BE2C (cell line): Measurements from ENCODE around the gene GSTA1.
"Not testable (repeated sequence)": the region's sequence is repeated elsewhere in the genome, so short reads cannot be mapped to it uniquely, and the experiment has no call there.

Experiments used
- DNase-seq: peaks from one replicate; pipeline ENCODE4 v3.0.0-alpha.2; 2020
- H3K27me3 ChIP-seq: fragments of 250-450 bp; sonication (Bioruptor Pico); 2 replicates; pipeline ENCODE4 v1.5.1; 2020; ENCODE audit warnings: mild to moderate bottlenecking
- H3K36me3 ChIP-seq: fragments of 250-450 bp; sonication (Bioruptor Pico); 2 replicates; pipeline ENCODE4 v1.5.1; 2020; ENCODE audit warnings: mild to moderate bottlenecking
- H3K4me1 ChIP-seq: fragments of 250-450 bp; sonication (Bioruptor Pico); 2 replicates; pipeline ENCODE4 v1.5.1; 2020
- H3K4me3 ChIP-seq: 2 replicates; pipeline ENCODE4 v1.5.1; 2011; ENCODE audit warnings: low read depth, low read length
- H3K9me3 ChIP-seq: fragments of 250-450 bp; sonication (Bioruptor Pico); 2 replicates; pipeline ENCODE4 v1.5.1; 2020
- TF ChIP-seq, protein P1 (sequence below): IDR thresholded peaks from 2 replicates; pipeline ENCODE4 v1.5.1; 2012; ENCODE audit warnings: mild to moderate bottlenecking, low read depth, low read length

The GSTA1 gene

DNA sequence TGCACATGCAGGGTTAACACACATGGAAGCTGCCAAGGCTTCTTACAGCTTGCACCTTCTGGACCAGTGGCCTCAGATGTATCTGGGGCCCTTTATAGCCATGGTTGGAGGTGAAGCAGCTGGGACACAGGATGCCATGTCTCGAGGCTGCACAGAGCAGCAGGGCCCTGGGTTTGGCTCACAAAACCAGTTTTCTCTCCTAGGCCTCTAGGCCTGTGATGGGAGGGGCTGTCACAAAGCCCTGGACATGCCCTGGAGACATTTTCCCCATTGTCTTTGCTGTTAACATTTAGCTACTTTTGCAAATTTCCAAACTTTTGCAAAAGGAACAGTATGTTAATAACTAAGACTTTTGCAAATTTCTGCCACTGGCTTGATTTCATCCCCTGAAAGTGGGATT, 18.2 kb upstream of the GSTA1 start:
- TF ChIP-seq, protein P1, sequence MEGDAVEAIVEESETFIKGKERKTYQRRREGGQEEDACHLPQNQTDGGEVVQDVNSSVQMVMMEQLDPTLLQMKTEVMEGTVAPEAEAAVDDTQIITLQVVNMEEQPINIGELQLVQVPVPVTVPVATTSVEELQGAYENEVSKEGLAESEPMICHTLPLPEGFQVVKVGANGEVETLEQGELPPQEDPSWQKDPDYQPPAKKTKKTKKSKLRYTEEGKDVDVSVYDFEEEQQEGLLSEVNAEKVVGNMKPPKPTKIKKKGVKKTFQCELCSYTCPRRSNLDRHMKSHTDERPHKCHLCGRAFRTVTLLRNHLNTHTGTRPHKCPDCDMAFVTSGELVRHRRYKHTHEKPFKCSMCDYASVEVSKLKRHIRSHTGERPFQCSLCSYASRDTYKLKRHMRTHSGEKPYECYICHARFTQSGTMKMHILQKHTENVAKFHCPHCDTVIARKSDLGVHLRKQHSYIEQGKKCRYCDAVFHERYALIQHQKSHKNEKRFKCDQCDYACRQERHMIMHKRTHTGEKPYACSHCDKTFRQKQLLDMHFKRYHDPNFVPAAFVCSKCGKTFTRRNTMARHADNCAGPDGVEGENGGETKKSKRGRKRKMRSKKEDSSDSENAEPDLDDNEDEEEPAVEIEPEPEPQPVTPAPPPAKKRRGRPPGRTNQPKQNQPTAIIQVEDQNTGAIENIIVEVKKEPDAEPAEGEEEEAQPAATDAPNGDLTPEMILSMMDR = no peak
- DNase-seq = no peak
- no peaks in the 10 kb centered on the region for H3K27me3 ChIP-seq
- H3K4me3 ChIP-seq = no peak overlapping the region
- no peaks in the 10 kb centered on the region for H3K36me3 ChIP-seq
- no peaks in the 10 kb centered on the region for H3K9me3 ChIP-seq
- no peaks in the 10 kb centered on the region for H3K4me1 ChIP-seq

- no peaks in the 10 kb centered on the region for H3K27me3 ChIP-seq
- H3K36me3 ChIP-seq = no peaks in the 10 kb centered on the region
- H3K4me3 ChIP-seq = no peak overlapping the region
- no peaks in the 10 kb centered on the region for H3K9me3 ChIP-seq
- H3K4me1 ChIP-seq = no peaks in the 10 kb centered on the region
- no peak for DNase-seq
- TF ChIP-seq, protein P1 = no peak
These were observed 16.6 kb upstream of the GSTA1 start for GRCh38 chr6:52820198-52820597.

- Histone ChIP-seq H3K4me1 (no peaks in the 10 kb centered on the region), H3K36me3 (no peaks in the 10 kb centered on the region), H3K27me3 (no peaks in the 10 kb centered on the region), H3K9me3 (no peaks in the 10 kb centered on the region), H3K4me3 (no peak overlapping the region)
- TF ChIP-seq, protein P1 = peak; percentile 79
- peak; percentile 65 for DNase-seq
These were observed 11.8 kb upstream of the GSTA1 start for GRCh38 chr6:52815167-52816092.

DNA sequence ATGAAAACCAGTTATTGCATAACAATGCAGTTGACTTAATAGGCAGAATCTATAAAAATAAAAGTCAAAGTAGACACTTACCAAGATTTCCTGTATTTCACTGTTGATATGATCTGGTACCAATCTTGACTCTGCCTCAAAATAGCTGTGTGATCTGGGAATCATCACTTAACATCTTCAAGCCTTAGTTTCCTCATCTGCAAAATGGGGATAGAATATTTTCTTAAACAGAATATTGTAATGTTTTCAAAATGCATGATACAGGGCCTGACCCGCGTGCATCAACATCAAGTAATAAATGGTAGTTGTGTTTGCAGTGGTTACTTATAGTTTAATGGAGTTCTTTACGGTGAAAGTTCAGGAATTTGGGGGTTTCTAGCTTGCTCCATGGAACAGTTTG, 10.9 kb upstream of the GSTA1 start:
- DNase-seq, H3K4me3 ChIP-seq, H3K36me3 ChIP-seq: not testable (repeated sequence)

DNA sequence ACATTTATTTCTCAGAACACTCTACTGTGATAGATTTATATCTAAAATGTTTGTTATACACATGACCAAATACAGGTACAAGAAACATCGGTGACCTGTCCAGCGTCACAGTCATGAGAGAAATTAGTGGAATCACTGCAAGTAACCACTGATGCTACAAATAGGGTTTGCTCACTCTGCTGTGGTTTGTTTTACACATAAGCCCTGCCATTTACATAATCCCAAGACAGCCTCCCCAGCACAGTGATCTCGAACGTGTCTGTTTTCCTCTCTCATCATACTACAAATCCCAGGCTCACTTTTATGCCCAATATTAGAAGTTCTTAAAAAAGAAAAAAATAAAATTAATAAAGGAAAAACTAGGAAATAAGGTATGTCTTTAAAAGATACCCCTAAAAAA, 6.2 kb upstream of the GSTA1 start:
- H3K4me3 ChIP-seq, H3K4me1 ChIP-seq, DNase-seq, H3K36me3 ChIP-seq, H3K27me3 ChIP-seq, H3K9me3 ChIP-seq: not testable (repeated sequence)

More for the DNA sequence above, 10.9 kb upstream of the GSTA1 start:
- not testable (repeated sequence) for H3K4me1 ChIP-seq, H3K27me3 ChIP-seq, H3K9me3 ChIP-seq

GRCh38 chr6:52808660-52809059, 5.0 kb upstream of the GSTA1 start:
- TF ChIP-seq, protein P1 = no peak
- H3K36me3 ChIP-seq = no peaks in the 10 kb centered on the region

GRCh38 chr6:52802806-52803205, 810 bp downstream of the GSTA1 start:
- Histone ChIP-seq H3K4me3 (no peak overlapping the region), H3K4me1 (no peaks in the 10 kb centered on the region), H3K36me3 (no peaks in the 10 kb centered on the region), H3K9me3 (no peaks in the 10 kb centered on the region), H3K27me3 (no peaks in the 10 kb centered on the region)
- DNase-seq = no peak
- TF ChIP-seq, protein P1 = no peak

More at GRCh38 chr6:52808660-52809059, 5.0 kb upstream of the GSTA1 start:
- Histone ChIP-seq H3K4me1 (no peaks in the 10 kb centered on the region), H3K9me3 (no peaks in the 10 kb centered on the region), H3K4me3 (no peak overlapping the region), H3K27me3 (no peaks in the 10 kb centered on the region)
- DNase-seq = no peak
